B cell (primary cell): Measurements from ENCODE around the gene SPA17. TPM values are rescaled to one million over a fixed set of nuclear protein-coding genes. Genes with fewer than 3 reads are reported as not detected.

ENCODE experiments used
- ATAC-seq: fragments of 200-7000 bp; cut with Tn5 transposase; one replicate; pipeline ENCODE4 v1.10.0; 2021; ENCODE audit warnings: low read depth, mild to moderate bottlenecking, moderate number of reproducible peaks, moderate library complexity
- CTCF ChIA-PET: fragments of 350-600 bp; sonication (Branson Sonifier 250); formaldehyde crosslinking; loops from one replicate; lab custom pipeline; 2021; ENCODE audit warnings: antibody characterized with exemption, inconsistent platforms; lab: Charles Lee
- POLR2A ChIA-PET: fragments of 350-600 bp; sonication (Branson Sonifier 250); formaldehyde crosslinking; loops from one replicate; lab custom pipeline; 2021; ENCODE audit warnings: antibody characterized with exemption; lab: Charles Lee
- DNase-seq: peaks from one replicate; pipeline ENCODE4 v3.0.0; 2013
- H2AFZ ChIP-seq: 2 replicates; pipeline ENCODE4 v1.6.1; 2012; ENCODE audit warnings: mild to moderate bottlenecking, low read depth, low read length; ENCODE audit not compliant: insufficient read depth, poor library complexity, severe bottlenecking
- H3K27ac ChIP-seq, 2 donors: 1 replicate in 1 of 2; 2 replicates in 1 of 2; pipeline ENCODE4 v1.5.1; 2012 to 2013; ENCODE audit warnings: low read length in 2 of 2, mild to moderate bottlenecking in 2 of 2, moderate library complexity in 1 of 2
- H3K27me3 ChIP-seq, 4 experiments: fragments of 200-600 bp in 1 of 4; sonication (generic) in 1 of 4; replicated peaks in 1 of 4; 1 replicate in 2 of 4; 2 replicates in 2 of 4; pipeline versions ENCODE4 v1.6.1 to v1.7.0; 2013 to 2016; ENCODE audit warnings: low read length in 3 of 4, mild to moderate bottlenecking in 2 of 4, mixed read lengths in 1 of 4, moderate library complexity in 1 of 4; ENCODE audit not compliant: insufficient read depth in 4 of 4, control insufficient read depth in 3 of 4; ENCODE audit errors: control extremely low read depth in 1 of 4
- H3K36me3 ChIP-seq, 2 experiments: replicated peaks in 1 of 2; 1 replicate in 1 of 2; 2 replicates in 1 of 2; pipeline versions ENCODE4 v1.6.1 to v1.7.1; 2013; ENCODE audit warnings: low read length in 1 of 2; ENCODE audit not compliant: insufficient read depth in 2 of 2, control insufficient read depth in 1 of 2; ENCODE audit errors: control extremely low read depth in 1 of 2, extremely low read depth in 1 of 2
- H3K4me1 ChIP-seq, 2 donors: fragments of 200-600 bp in 1 of 2; sonication (generic) in 1 of 2; 1 replicate in 1 of 2; 2 replicates in 1 of 2; pipeline versions ENCODE4 v1.5.1 to v1.6.1; 2013 to 2017; ENCODE audit warnings: low read length in 2 of 2; ENCODE audit not compliant: control insufficient read depth in 2 of 2, insufficient read depth in 2 of 2
- H3K4me2 ChIP-seq: replicated peaks from 2 replicates; pipeline ENCODE3; 2012; ENCODE audit warnings: mild to moderate bottlenecking, low read depth, low read length; ENCODE audit not compliant: poor library complexity, severe bottlenecking
- H3K4me3 ChIP-seq, 5 experiments: fragments of 200-600 bp in 1 of 5; sonication (generic) in 1 of 5; 1 replicate in 3 of 5; 2 replicates in 2 of 5; pipeline versions ENCODE4 v1.5.1 to v1.7.0; 2011 to 2016; ENCODE audit warnings: low read length in 4 of 5, mild to moderate bottlenecking in 4 of 5, low read depth in 2 of 5, control low read depth in 1 of 5, moderate library complexity in 1 of 5; ENCODE audit not compliant: insufficient read depth in 1 of 5; ENCODE audit errors: control extremely low read depth in 1 of 5, extremely low read depth in 1 of 5
- H3K79me2 ChIP-seq: fragments of 200-600 bp; sonication (generic); one replicate; pipeline ENCODE4 v1.6.0; 2016; ENCODE audit warnings: low read length; ENCODE audit not compliant: control insufficient read depth, insufficient read depth
- H3K9ac ChIP-seq: fragments of 200-600 bp; sonication (generic); 2 replicates; pipeline ENCODE4 v1.6.1; 2017; ENCODE audit warnings: mild to moderate bottlenecking, low read length, moderate library complexity
- H3K9me3 ChIP-seq, 3 donors: one replicate each; pipeline versions ENCODE4 v1.6.1 to v1.7.1; 2013; ENCODE audit warnings: low read length in 2 of 3; ENCODE audit not compliant: control insufficient read depth in 2 of 3, insufficient read depth in 1 of 3; ENCODE audit errors: control extremely low read depth in 1 of 3
- H4K20me1 ChIP-seq: 2 replicates; pipeline ENCODE4 v1.6.0; 2012; ENCODE audit warnings: mild to moderate bottlenecking, low read length; ENCODE audit not compliant: insufficient read depth, control insufficient read depth, poor library complexity, severe bottlenecking
- H3K27ac Mint-ChIP-seq: one replicate; pipeline ENCODE4 v1.8.0; 2021; ENCODE audit warnings: mixed read lengths
- H3K27me3 Mint-ChIP-seq: one replicate; pipeline ENCODE4 v1.8.0; 2021; ENCODE audit warnings: mixed read lengths
- H3K4me1 Mint-ChIP-seq: one replicate; pipeline ENCODE4 v1.8.0; 2021; ENCODE audit warnings: mixed read lengths
- H3K4me3 Mint-ChIP-seq: one replicate; pipeline ENCODE4 v1.8.0; 2021; ENCODE audit warnings: mixed read lengths
- H3K9me3 Mint-ChIP-seq: one replicate; pipeline ENCODE4 v1.8.0; 2022; ENCODE audit warnings: mixed read lengths; ENCODE audit not compliant: insufficient read depth
- EZH2 ChIP-seq: IDR thresholded peaks from 2 replicates; pipeline ENCODE4 v1.6.1; 2012; ENCODE audit warnings: borderline replicate concordance, low read depth, mild to moderate bottlenecking, moderate library complexity, low read length; ENCODE audit not compliant: insufficient read depth, poor library complexity, severe bottlenecking
- WGBS: methylation state at CpG from one replicate; pipeline ENCODE4 v1.1.5; 2013; ENCODE audit warnings: missing lambda C conversion rate; ENCODE audit not compliant: insufficient coverage; 5-methylcytosine and 5-hydroxymethylcytosine counted together
- intact Hi-C: fragments of 100-400 bp; cut with micrococcal nuclease; formaldehyde crosslinking; loops from one replicate; pipeline ENCODE4 v1.10.0; 2022
- polyA plus RNA-seq: library from polyadenylated mRNA; depleted of rRNA; stranded (reverse); fragments of >200 nt; gene quantifications from 2 replicates; pipeline ENCODE4 v1.2.3, GENCODE V29; 2012
- total RNA-seq, 2 donors: library from RNA; stranded (reverse); fragments of 120-200 nt in 1 of 2; gene quantifications; 1 replicate in 1 of 2; 2 replicates in 1 of 2; pipeline versions ENCODE4 v1.2.3 to v1.2.4, GENCODE V29; 2013 to 2022
- TF ChIP-seq, protein P1 (sequence below): fragments of 200-600 bp; IDR thresholded peaks from one replicate; pipeline ENCODE4 v1.8.0; 2022; ENCODE audit warnings: antibody characterized with exemption, mild to moderate bottlenecking

SPA17 gene
- total and polyA plus RNA-seq, 2 donors (not counting 1 experiment from before 2014, with no cell fraction given): 0.21 to 0.76 TPM

DNA sequence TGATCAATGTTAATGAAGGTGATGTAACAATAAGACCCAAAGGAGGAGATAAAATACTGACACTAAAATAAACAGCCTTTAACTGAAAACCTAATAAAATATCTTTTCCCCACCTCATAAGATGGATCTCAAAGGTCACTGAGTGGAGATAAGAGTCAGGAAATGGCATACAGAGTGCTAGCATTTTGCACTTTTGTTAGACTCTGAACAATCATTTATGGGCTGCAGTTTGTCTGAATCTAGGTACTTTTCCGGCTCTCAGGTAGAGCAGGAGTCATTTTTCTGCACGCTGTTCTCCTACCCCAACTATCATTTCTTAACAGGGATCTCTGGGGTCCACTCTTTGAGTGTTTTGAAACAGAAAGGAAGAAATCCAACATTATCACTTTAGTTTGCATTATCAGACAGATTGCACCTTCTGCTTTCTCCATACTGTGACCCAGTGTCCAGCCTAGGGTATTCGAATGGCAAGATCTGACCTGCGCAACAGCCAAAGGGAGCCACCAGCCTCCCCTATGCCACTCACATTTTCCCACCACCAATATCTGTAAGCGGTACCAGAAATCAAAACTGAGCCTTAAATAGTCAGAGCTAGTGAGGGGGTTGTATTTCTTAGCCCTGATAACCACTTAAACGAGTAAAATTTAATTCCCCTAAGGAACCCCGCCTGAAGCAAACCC lies 1.0 kb upstream of the SPA17 start:
- CTCF ChIA-PET: interaction anchor here (0.6 to 6.5 kb wide), 11 partner anchors 27 to 193 kb away, joined by 3 to 177 read pairs (median 5); partner anchors contain the start of genes ESAM, MSANTD2 and NRGN
- H3K79me2 ChIP-seq: no peaks in the 10 kb centered on the region
- no peaks in the 10 kb centered on the region for H3K27me3 ChIP-seq
- peak overlapping the region; percentile 94 for H3K4me3 Mint-ChIP-seq
- peak overlapping the region; percentile 82 for H3K9ac ChIP-seq
- peaks cover 25% of the 10 kb centered on the region for H3K4me1 Mint-ChIP-seq
- no CpG with 5 or more reads among the region's 7 CpGs for WGBS
- H3K27ac Mint-ChIP-seq: peak overlapping the region; percentile 68
- intact Hi-C loops: loop anchor here (1.0 to 5.0 kb wide), 4 partner anchors 55 to 128 kb away; partner anchors contain the start of gene MSANTD2
- no peaks in the 10 kb centered on the region for H4K20me1 ChIP-seq
- peak overlapping the region in 1 of 2 donors; percentile 90 for H3K27ac ChIP-seq
- ATAC-seq: no peak
- no peaks in the 10 kb centered on the region for H3K36me3 ChIP-seq
- H3K4me3 ChIP-seq: peak overlapping the region in 3 of 5 experiments; percentile 75 to 93 (median 76)
- no peak for TF ChIP-seq EZH2
- no peaks in the 10 kb centered on the region for H3K9me3 ChIP-seq
- DNase-seq: no peak
- H3K27me3 Mint-ChIP-seq: no peaks in the 10 kb centered on the region
- peak overlapping the region; percentile 96 for H3K4me2 ChIP-seq
- H3K9me3 Mint-ChIP-seq: no peaks in the 10 kb centered on the region
- peak overlapping the region; percentile 94 for H2AFZ ChIP-seq
- POLR2A ChIA-PET: interaction anchor here (1.5 kb wide), 1 partner anchor 127 kb away, joined by 8 read pairs; the partner anchor contains the start of gene MSANTD2
- peaks cover 23 to 32% of the 10 kb centered on the region in 2 donors for H3K4me1 ChIP-seq

DNA sequence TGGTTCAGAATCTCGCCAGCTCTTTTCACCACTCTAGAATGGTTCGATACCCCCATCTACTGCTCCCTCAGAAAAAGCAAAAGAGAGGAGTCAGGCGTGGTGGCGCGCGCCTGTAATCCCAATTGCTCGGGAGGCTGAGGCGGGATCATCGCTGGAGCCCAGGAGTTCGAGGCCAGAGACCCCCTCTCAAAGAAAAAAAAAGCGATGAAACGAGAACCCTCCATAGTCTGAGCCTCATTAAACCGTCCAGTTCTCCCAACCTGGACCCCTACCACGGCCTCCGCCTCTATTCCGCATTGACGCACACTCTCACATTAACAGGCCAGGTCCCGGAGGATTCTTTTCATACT lies 439 bp downstream of the SPA17 start:
- peaks cover 23 to 32% of the 10 kb centered on the region in 2 donors for H3K4me1 ChIP-seq
- Mint-ChIP-seq H3K27me3 (no peaks in the 10 kb centered on the region), H3K9me3 (no peaks in the 10 kb centered on the region), H3K27ac (peak overlapping the region; percentile 96), H3K4me3 (peak overlapping the region; percentile 94), H3K4me1 (peaks cover 25% of the 10 kb centered on the region)
- no peaks in the 10 kb centered on the region for H3K79me2 ChIP-seq
- H3K27me3 ChIP-seq: no peaks in the 10 kb centered on the region
- H2AFZ ChIP-seq: peak overlapping the region; percentile 94
- intact Hi-C loops: loop anchor here (1.0 to 5.0 kb wide), 2 partner anchors 53 kb away; no protein-coding TSS in a partner anchor
- ChIA-PET CTCF (interaction anchor here (1.0 to 6.5 kb wide), 8 partner anchors 29 to 162 kb away, joined by 3 to 177 read pairs (median 7); partner anchors contain the start of genes ESAM and MSANTD2), POLR2A (interaction anchor here (0.6 to 1.5 kb wide), 9 partner anchors 65 to 563 kb away, joined by 3 to 8 read pairs (median 3); partner anchors contain the start of genes MSANTD2 and NRGN)
- ATAC-seq: no peak
- H3K4me2 ChIP-seq: peak overlapping the region; percentile 96
- H3K9me3 ChIP-seq: no peaks in the 10 kb centered on the region
- no peaks in the 10 kb centered on the region for H4K20me1 ChIP-seq
- H3K36me3 ChIP-seq: no peaks in the 10 kb centered on the region
- peak overlapping the region; percentile 46 to 93 (median 75) for H3K4me3 ChIP-seq
- TF ChIP-seq EZH2: no peak
- TF ChIP-seq, protein P1, sequence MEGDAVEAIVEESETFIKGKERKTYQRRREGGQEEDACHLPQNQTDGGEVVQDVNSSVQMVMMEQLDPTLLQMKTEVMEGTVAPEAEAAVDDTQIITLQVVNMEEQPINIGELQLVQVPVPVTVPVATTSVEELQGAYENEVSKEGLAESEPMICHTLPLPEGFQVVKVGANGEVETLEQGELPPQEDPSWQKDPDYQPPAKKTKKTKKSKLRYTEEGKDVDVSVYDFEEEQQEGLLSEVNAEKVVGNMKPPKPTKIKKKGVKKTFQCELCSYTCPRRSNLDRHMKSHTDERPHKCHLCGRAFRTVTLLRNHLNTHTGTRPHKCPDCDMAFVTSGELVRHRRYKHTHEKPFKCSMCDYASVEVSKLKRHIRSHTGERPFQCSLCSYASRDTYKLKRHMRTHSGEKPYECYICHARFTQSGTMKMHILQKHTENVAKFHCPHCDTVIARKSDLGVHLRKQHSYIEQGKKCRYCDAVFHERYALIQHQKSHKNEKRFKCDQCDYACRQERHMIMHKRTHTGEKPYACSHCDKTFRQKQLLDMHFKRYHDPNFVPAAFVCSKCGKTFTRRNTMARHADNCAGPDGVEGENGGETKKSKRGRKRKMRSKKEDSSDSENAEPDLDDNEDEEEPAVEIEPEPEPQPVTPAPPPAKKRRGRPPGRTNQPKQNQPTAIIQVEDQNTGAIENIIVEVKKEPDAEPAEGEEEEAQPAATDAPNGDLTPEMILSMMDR: no peak
- 50% methylated on average over 14 of the region's 18 CpGs for WGBS
- no peak for DNase-seq
- H3K27ac ChIP-seq: peak overlapping the region; percentile 73 to 90
- H3K9ac ChIP-seq: peak overlapping the region; percentile 82
